Measurements from ENCODE around the gene GMCL1.
"Not testable (repeated sequence)": the region's sequence is repeated elsewhere in the genome, so short reads cannot be mapped to it uniquely, and the experiment has no call there.

The GMCL1 gene

GRCh38 chr2:69848186-69848790 is 18.8 kb downstream of the GMCL1 start:
- DNase-seq, result no peak

GRCh38 chr2:69858261-69858660 is 28.8 kb downstream of the GMCL1 start:
- no peak for DNase-seq

- DNase-seq, result no peak
Measured at GRCh38 chr2:69863298-69863697, 33.8 kb downstream of the GMCL1 start.

GRCh38 chr2:69888451-69888850 is 59.0 kb downstream of the GMCL1 start:
- DNase-seq, result no peak

GRCh38 chr2:69889302-69889701 is 59.8 kb downstream of the GMCL1 start:
- no peak for DNase-seq

GRCh38 chr2:69890881-69891280 is 61.4 kb downstream of the GMCL1 start:
- DNase-seq, result no peak

- DNase-seq, result not testable (repeated sequence)
Measured at GRCh38 chr2:69892838-69893424, 63.5 kb downstream of the GMCL1 start.

GRCh38 chr2:69893684-69894551 is 64.5 kb downstream of the GMCL1 start, which contains the start of gene SNRNP27:
SNRNP27 (plus strand) TSS chr2:69893956; CDS start chr2:69893985, 29 bp downstream.
- DNase-seq, result peak; percentile 80 to 84

GRCh38 chr2:69894737-69895136 is 65.3 kb downstream of the GMCL1 start:
- DNase-seq, result not testable (repeated sequence)

- DNase-seq, result peak; percentile 18 to 59
Measured at GRCh38 chr2:69902213-69902922, 72.9 kb downstream of the GMCL1 start.

GRCh38 chr2:69907216-69907615 is 77.8 kb downstream of the GMCL1 start:
- DNase-seq, result no peak

- peak in 1 of 2 donors; percentile 80 for DNase-seq
Measured at GRCh38 chr2:69911985-69912563, 82.6 kb downstream of the GMCL1 start.

- DNase-seq, result peak; percentile 100
Measured at GRCh38 chr2:69914164-69914949, 84.9 kb downstream of the GMCL1 start.

GRCh38 chr2:69914950-69915945 is 85.8 kb downstream of the GMCL1 start, which contains the start of gene MXD1:
MXD1 (plus strand) TSS chr2:69915109; CDS start chr2:69915331, 222 bp downstream.
- DNase-seq, result peak in 1 of 2 donors; percentile 20

GRCh38 chr2:69916106-69916505 is 86.6 kb downstream of the GMCL1 start:
- no peak for DNase-seq

GRCh38 chr2:69917852-69918251 is 88.4 kb downstream of the GMCL1 start:
- DNase-seq, result peak in 1 of 2 donors; percentile 38

GRCh38 chr2:69918401-69918800 is 88.9 kb downstream of the GMCL1 start:
- no peak for DNase-seq

- no peak for DNase-seq
Measured at GRCh38 chr2:69923116-69923515, 93.7 kb downstream of the GMCL1 start.

GRCh38 chr2:69926849-69927515 is 97.5 kb downstream of the GMCL1 start:
- DNase-seq, result no peak
